Astrocyte of the spinal cord (primary cell): Measurements from ENCODE around the gene CD180.
A peak's percentile ranks its signal among the peaks of the same experiment; 100 is the strongest.

Experiments used
- DNase-seq: peaks from one replicate; pipeline ENCODE4 v3.0.0; 2011; ENCODE audit warnings: low read depth, low spot score
- H3K4me3 ChIP-seq: 2 replicates; pipeline ENCODE4 v1.5.1; 2011; ENCODE audit warnings: low read depth, mild to moderate bottlenecking, low read length, moderate library complexity
- CTCF ChIP-seq: IDR thresholded peaks from 2 replicates; pipeline ENCODE4 v1.5.1; 2012; ENCODE audit warnings: low read depth, mild to moderate bottlenecking, low read length, inconsistent platforms
- in situ Hi-C: cut with HindIII; loops from 2 replicates; pipeline ENCODE4 v1.10.0; 2017; ENCODE audit warnings: low sequenced_read_pairs

Gene CD180

GRCh38 chr5:67166460-67167285 is 29.9 kb downstream of the CD180 start:
- in situ Hi-C loops: no loop called here
- no peak for DNase-seq
- no peak overlapping the region for H3K4me3 ChIP-seq
- no peak for TF ChIP-seq CTCF

- peak; percentile 79 for DNase-seq
- in situ Hi-C loops: no loop called here
- H3K4me3 ChIP-seq: no peak overlapping the region
- peak; percentile 83 for TF ChIP-seq CTCF
Measured at GRCh38 chr5:67165526-67166459, 30.8 kb downstream of the CD180 start.

- H3K4me3 ChIP-seq: no peak overlapping the region
- in situ Hi-C loops: no loop called here
- DNase-seq: no peak
- no peak for TF ChIP-seq CTCF
Measured at GRCh38 chr5:67164856-67165525, 31.6 kb downstream of the CD180 start.

- TF ChIP-seq CTCF: no peak
- H3K4me3 ChIP-seq: no peak overlapping the region
- DNase-seq: no peak
- in situ Hi-C loops: no loop called here
Measured at GRCh38 chr5:67163863-67164595, 32.6 kb downstream of the CD180 start.

GRCh38 chr5:67163231-67163756 is 33.3 kb downstream of the CD180 start:
- no peak for DNase-seq
- in situ Hi-C loops: no loop called here
- H3K4me3 ChIP-seq: no peak overlapping the region
- no peak for TF ChIP-seq CTCF
